DMS153 treated with DMSO at 0.1 percent for 48 hours (cell line): Measurements from ENCODE around the gene TSPAN10.

Source experiments
- DNase-seq: peaks from one replicate; lab custom pipeline; 2025; ENCODE audit not compliant: unreplicated experiment; lab: John Stamatoyannopoulos, UW

Gene TSPAN10

GRCh38 chr17:81660441-81660840 is 23.4 kb downstream of the TSPAN10 start:
- DNase-seq = no peak

GRCh38 chr17:81662002-81662401 is 25.0 kb downstream of the TSPAN10 start:
- DNase-seq = no peak

GRCh38 chr17:81664051-81664470 is 27.1 kb downstream of the TSPAN10 start:
- no peak for DNase-seq

GRCh38 chr17:81665205-81666091 is 28.5 kb downstream of the TSPAN10 start:
- no peak for DNase-seq

- no peak for DNase-seq
Observed at GRCh38 chr17:81666092-81666341, 29.0 kb downstream of the TSPAN10 start.

- peak; percentile 73 for DNase-seq
Observed at GRCh38 chr17:81666342-81667191, 29.6 kb downstream of the TSPAN10 start, which contains the start of the genes CCDC137 and OXLD1. CCDC137 (plus strand) TSS chr17:81666737; CDS start chr17:81666767, 30 bp downstream. OXLD1 (minus strand) TSS chr17:81666605; CDS start chr17:81666577, 28 bp downstream.

GRCh38 chr17:81667754-81668153 is 30.8 kb downstream of the TSPAN10 start:
- no peak for DNase-seq

GRCh38 chr17:81672504-81672903 is 35.5 kb downstream of the TSPAN10 start:
- no peak for DNase-seq

- no peak for DNase-seq
Observed at GRCh38 chr17:81672954-81673353, 36.0 kb downstream of the TSPAN10 start.

GRCh38 chr17:81673561-81674258 is 36.7 kb downstream of the TSPAN10 start:
- no peak for DNase-seq

- DNase-seq = peak; percentile 3
Observed at GRCh38 chr17:81675515-81676221, 38.7 kb downstream of the TSPAN10 start.

- DNase-seq = no peak
Observed at GRCh38 chr17:81676906-81677305, 39.9 kb downstream of the TSPAN10 start.

GRCh38 chr17:81680150-81680549 is 43.2 kb downstream of the TSPAN10 start:
- no peak for DNase-seq

GRCh38 chr17:81681672-81682071 is 44.7 kb downstream of the TSPAN10 start:
- DNase-seq = no peak

- no peak for DNase-seq
Observed at GRCh38 chr17:81682565-81683207, 45.7 kb downstream of the TSPAN10 start.

GRCh38 chr17:81683208-81683583 is 46.2 kb downstream of the TSPAN10 start:
- DNase-seq = no peak

GRCh38 chr17:81683584-81684441 is 46.8 kb downstream of the TSPAN10 start, which contains the start of the genes ARL16 and HGS:
ARL16 (minus strand) TSS chr17:81683797; CDS start chr17:81683753, 44 bp downstream.
HGS (plus strand) TSS chr17:81684011; CDS start chr17:81684067, 56 bp downstream.
- peak; percentile 98 for DNase-seq

GRCh38 chr17:81684442-81684911 is 47.5 kb downstream of the TSPAN10 start:
- no peak for DNase-seq

GRCh38 chr17:81685108-81685507 is 48.1 kb downstream of the TSPAN10 start:
- DNase-seq = no peak
